Stomach (tissue), 4 donors: Measurements from ENCODE around the gene TMEM130.

Experiments used
- CTCF ChIP-seq, 7 experiments: fragments of 450-650 bp in 4 of 7; fragments of 200-600 bp in 3 of 7; sonication (generic) in 3 of 7; IDR thresholded peaks; one replicate each; pipeline ENCODE4 v1.5.1; 2016 to 2019; ENCODE audit warnings: antibody characterized with exemption in 7 of 7, control low read depth in 2 of 7, mild to moderate bottlenecking in 1 of 7
- EP300 ChIP-seq: sonication (generic); formaldehyde crosslinking; IDR thresholded peaks from one replicate; pipeline ENCODE4 v1.6.1; 2017; ENCODE audit warnings: antibody characterized with exemption
- POLR2A ChIP-seq, 4 donors: fragments of 450-650 bp; IDR thresholded peaks; one replicate each; pipeline ENCODE4 v1.6.1; 2016; ENCODE audit warnings: antibody characterized with exemption in 4 of 4, control low read depth in 2 of 4, mild to moderate bottlenecking in 1 of 4, moderate library complexity in 1 of 4

GRCh38 chr7:98866765-98867164, 3.0 kb downstream of the TMEM130 start:
- TF ChIP-seq CTCF (IDR thresholded peaks at IDR 0.05) (no peak), EP300 (no peak), POLR2A (IDR thresholded peaks at IDR 0.05) (no peak)
